Transverse colon (tissue), 4 donors: Measurements from ENCODE around the gene SHMT1. TPM values are rescaled to one million over a fixed set of nuclear protein-coding genes. Genes with fewer than 3 reads are reported as not detected.
A peak's percentile ranks its signal among the peaks of the same experiment; 100 is the strongest.

Experiments used
- DNase-seq: peaks from one replicate; pipeline ENCODE4 v3.0.0-alpha.2; 2019
- H3K27ac ChIP-seq, 4 donors: fragments of 200-600 bp; sonication (generic); 2 replicates each; pipeline ENCODE4 v1.5.1; 2016 to 2018; ENCODE audit warnings: inconsistent platforms in 4 of 4
- H3K27me3 ChIP-seq: fragments of 200-600 bp; sonication (generic); 2 replicates; pipeline ENCODE4 v1.5.1; 2017; ENCODE audit warnings: inconsistent platforms
- H3K36me3 ChIP-seq, 4 donors: fragments of 200-600 bp; sonication (generic); 2 replicates each; pipeline ENCODE4 v1.5.1; 2017 to 2019; ENCODE audit warnings: inconsistent platforms in 4 of 4
- H3K4me1 ChIP-seq, 4 donors: fragments of 200-600 bp; sonication (generic); 2 replicates each; pipeline ENCODE4 v1.5.1; 2017 to 2020; ENCODE audit warnings: inconsistent platforms in 4 of 4
- H3K4me3 ChIP-seq, 4 donors: fragments of 200-600 bp; sonication (generic); 1 replicate in 1 of 4; 2 replicates in 3 of 4; pipeline versions ENCODE4 v1.5.1 to v1.6.1; 2017 to 2019; ENCODE audit warnings: inconsistent platforms in 4 of 4
- H3K9me3 ChIP-seq, 2 donors: fragments of 200-600 bp; sonication (generic); 2 replicates each; pipeline ENCODE4 v1.5.1; 2017 to 2019; ENCODE audit warnings: inconsistent platforms in 2 of 2
- EP300 ChIP-seq: sonication (generic); formaldehyde crosslinking; IDR thresholded peaks from one replicate; pipeline ENCODE4 v1.6.1; 2017; ENCODE audit warnings: antibody characterized with exemption, low read depth
- POLR2A ChIP-seq: fragments of 450-650 bp; IDR thresholded peaks from one replicate; pipeline ENCODE4 v1.6.1; 2016; ENCODE audit warnings: antibody characterized with exemption, mild to moderate bottlenecking, moderate library complexity
- POLR2AphosphoS5 ChIP-seq, 3 donors: sonication (generic); formaldehyde crosslinking; IDR thresholded peaks; one replicate each; pipeline ENCODE4 v1.6.1; 2016; ENCODE audit warnings: antibody characterized with exemption in 3 of 3
- WGBS, 2 donors: methylation state at CpG; one replicate each; pipeline ENCODE4 v1.1.5; 2018; ENCODE audit warnings: low coverage in 1 of 2; 5-methylcytosine and 5-hydroxymethylcytosine counted together
- in situ Hi-C, 4 donors: fragments of 200-750 bp; cut with MboI; loops; one replicate each; pipeline versions ENCODE4 v1.15.0 to v1.15.1; 2017; ENCODE audit warnings: low sequenced_read_pairs in 3 of 4, low pct_ligation_motif_present in 1 of 4, low pct_unique_long_range_greater_than_20kb in 1 of 4
- intact Hi-C: fragments of 100-400 bp; cut with DNase I; formaldehyde crosslinking; loops from one replicate; pipeline ENCODE4 v1.15.1; 2023; ENCODE audit warnings: low total_unique reads
- total RNA-seq, 4 donors: library from RNA; depleted of rRNA; stranded (reverse); fragments of >200 nt; gene quantifications; one replicate each; pipeline ENCODE4 v1.1.0, GENCODE V29; 2016
- TF ChIP-seq, protein P1 (sequence below), 5 experiments: fragments of 200-600 bp in 3 of 5; fragments of 450-650 bp in 2 of 5; sonication (generic) in 3 of 5; IDR thresholded peaks; 1 replicate in 2 of 5; 2 replicates in 3 of 5; pipeline ENCODE4 v1.5.1; 2016 to 2017; ENCODE audit warnings: antibody characterized with exemption in 5 of 5, inconsistent platforms in 3 of 5, mild to moderate bottlenecking in 2 of 5, moderate library complexity in 1 of 5

Gene SHMT1
- total RNA-seq, 4 donors from 2014 or later: 29.2 to 49.4 (median 38.5) TPM

DNA sequence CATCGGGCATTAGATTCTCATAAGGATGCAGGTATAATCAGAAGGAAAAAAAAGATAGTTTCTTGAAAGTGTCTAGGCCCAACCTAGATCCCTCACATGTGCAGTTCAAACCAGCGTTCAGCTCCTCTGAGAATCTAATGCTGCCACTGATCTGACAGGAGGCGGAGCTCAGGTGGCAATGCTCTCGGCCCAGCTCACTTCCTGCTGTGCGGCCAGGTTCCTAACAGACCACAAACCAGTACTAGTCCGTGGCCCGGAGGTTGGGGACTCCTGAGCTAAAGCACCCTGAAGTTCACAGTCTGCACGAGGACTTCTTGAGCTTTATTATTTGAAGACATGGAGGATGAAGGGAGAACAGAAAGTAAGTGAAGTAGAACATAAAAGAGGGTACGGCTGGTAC, 31.5 kb downstream of the SHMT1 start:
- Histone ChIP-seq H3K4me3 (no peak overlapping the region), H3K9me3 (no peaks in the 10 kb centered on the region), H3K27ac (no peak overlapping the region), H3K27me3 (no peaks in the 10 kb centered on the region), H3K36me3 (peaks cover 0 to 23% (median 0%) of the 10 kb centered on the region in 4 donors), H3K4me1 (no peaks in the 10 kb centered on the region)
- TF ChIP-seq EP300: no peak
- TF ChIP-seq POLR2A: no peak
- TF ChIP-seq, protein P1, sequence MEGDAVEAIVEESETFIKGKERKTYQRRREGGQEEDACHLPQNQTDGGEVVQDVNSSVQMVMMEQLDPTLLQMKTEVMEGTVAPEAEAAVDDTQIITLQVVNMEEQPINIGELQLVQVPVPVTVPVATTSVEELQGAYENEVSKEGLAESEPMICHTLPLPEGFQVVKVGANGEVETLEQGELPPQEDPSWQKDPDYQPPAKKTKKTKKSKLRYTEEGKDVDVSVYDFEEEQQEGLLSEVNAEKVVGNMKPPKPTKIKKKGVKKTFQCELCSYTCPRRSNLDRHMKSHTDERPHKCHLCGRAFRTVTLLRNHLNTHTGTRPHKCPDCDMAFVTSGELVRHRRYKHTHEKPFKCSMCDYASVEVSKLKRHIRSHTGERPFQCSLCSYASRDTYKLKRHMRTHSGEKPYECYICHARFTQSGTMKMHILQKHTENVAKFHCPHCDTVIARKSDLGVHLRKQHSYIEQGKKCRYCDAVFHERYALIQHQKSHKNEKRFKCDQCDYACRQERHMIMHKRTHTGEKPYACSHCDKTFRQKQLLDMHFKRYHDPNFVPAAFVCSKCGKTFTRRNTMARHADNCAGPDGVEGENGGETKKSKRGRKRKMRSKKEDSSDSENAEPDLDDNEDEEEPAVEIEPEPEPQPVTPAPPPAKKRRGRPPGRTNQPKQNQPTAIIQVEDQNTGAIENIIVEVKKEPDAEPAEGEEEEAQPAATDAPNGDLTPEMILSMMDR (IDR thresholded peaks at IDR 0.05): no peak
- TF ChIP-seq POLR2AphosphoS5 (IDR thresholded peaks at IDR 0.05): no peak
- WGBS, 2 donors: 74 to 97% methylated on average over 6 to 9 of the region's 9 CpGs
- in situ Hi-C loops (no loop called here), intact Hi-C loops (no loop called here)
- DNase-seq: peak; percentile 19

DNA sequence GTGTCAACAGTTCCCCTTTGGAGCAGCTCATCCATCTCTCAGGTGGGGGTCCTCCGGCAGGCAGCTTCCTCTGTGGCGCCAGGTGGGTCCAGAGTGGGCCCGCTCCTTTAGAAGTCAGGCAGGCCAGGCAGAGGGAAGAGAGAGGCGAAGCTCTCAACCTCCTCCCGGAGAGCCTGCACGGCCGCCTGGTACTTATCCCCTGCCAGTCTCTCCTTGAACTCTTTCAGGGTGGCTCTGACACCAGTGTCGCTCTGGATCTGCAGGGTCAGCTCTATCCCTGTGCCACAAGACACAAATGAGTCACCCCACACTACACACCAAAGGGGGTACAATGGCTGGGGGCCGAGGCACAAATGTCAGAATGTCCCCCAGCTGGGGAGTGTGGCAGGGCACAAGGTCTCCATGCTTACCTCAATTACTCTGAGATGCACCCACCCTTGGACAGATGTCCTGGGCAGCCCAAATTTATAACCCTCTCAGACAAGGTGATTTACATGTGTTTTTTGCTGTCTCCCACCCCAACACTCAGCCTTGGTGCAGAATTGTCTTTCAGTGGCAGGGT, 34.6 kb downstream of the SHMT1 start:
- Histone ChIP-seq H3K4me1 (no peaks in the 10 kb centered on the region), H3K36me3 (peaks cover 0 to 22% (median 0%) of the 10 kb centered on the region in 4 donors), H3K4me3 (no peak overlapping the region), H3K27ac (no peak overlapping the region), H3K27me3 (no peaks in the 10 kb centered on the region), H3K9me3 (no peaks in the 10 kb centered on the region)
- TF ChIP-seq POLR2AphosphoS5 (IDR thresholded peaks at IDR 0.05) (no peak), POLR2A (no peak), EP300 (no peak)
- TF ChIP-seq, protein P1 (IDR thresholded peaks at IDR 0.05): no peak
- DNase-seq: no peak
- 92% methylated on average over 9 of the region's 9 CpGs; no CpG with 5 or more reads in 1 of the 2 donors for WGBS, 2 donors
- intact Hi-C loops (loop anchor here (2.0 kb wide), 1 partner anchor 46 kb away; no protein-coding TSS in a partner anchor), in situ Hi-C loops (no loop called here)

DNA sequence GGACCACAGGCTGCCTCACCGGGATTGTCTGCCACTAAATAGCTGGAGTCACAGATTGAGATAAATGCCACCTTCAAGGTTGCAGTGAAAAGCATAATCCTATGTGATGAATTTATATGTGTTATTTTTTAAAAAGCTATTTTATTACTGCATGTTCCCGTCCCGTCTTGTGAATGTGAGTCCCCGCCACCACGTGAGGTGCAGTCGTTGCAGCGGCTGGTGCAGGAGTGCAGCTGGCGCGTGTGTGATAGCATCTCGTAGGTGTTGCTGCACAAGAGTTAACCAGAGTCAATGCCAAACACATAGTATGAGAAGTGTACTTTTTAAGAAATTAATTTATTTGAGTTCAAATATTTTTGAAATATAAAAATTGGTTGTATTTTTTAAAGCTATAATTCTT, 35.8 kb downstream of the SHMT1 start:
- TF ChIP-seq POLR2A (no peak), POLR2AphosphoS5 (IDR thresholded peaks at IDR 0.05) (no peak), EP300 (no peak)
- TF ChIP-seq, protein P1 (IDR thresholded peaks at IDR 0.05): no peak
- Histone ChIP-seq H3K27me3 (no peaks in the 10 kb centered on the region), H3K9me3 (no peaks in the 10 kb centered on the region), H3K27ac (no peak overlapping the region), H3K4me3 (no peak overlapping the region), H3K36me3 (peaks cover 0 to 34% (median 7%) of the 10 kb centered on the region in 4 donors), H3K4me1 (no peaks in the 10 kb centered on the region)
- intact Hi-C loops: no loop called here
- WGBS, 2 donors: 90 to 94% methylated on average over 10 of the region's 10 CpGs
- no peak for DNase-seq
- in situ Hi-C loops: no loop called here

DNA sequence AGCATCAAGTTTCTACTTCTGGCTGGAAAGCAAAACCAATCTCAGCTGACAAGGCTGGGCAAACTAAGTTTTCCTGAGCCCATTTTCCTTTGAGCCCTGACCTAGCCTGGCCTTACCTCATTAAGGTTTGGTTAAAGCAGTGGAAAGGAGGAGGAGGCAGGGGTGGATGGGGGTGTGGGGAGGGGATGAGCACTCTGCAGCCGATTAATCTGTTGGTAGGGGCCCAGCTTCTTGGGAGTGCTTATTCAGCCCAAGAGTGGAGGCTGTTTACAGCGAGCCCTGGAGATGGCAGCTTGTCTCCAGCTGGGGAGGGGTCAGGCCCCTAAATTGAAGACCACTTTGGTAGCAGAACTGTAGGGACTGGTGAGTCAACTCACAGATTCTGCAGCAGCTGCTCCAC, 36.3 kb downstream of the SHMT1 start:
- WGBS, 2 donors: 70% methylated on average over 2 of the region's 2 CpGs; no CpG with 5 or more reads in 1 of the 2 donors
- in situ Hi-C loops (no loop called here), intact Hi-C loops (no loop called here)
- no peak for DNase-seq
- peaks cover 0 to 35% (median 7%) of the 10 kb centered on the region in 4 donors for H3K36me3 ChIP-seq
- H3K4me3 ChIP-seq: no peak overlapping the region
- no peak for TF ChIP-seq EP300
- no peak for TF ChIP-seq POLR2AphosphoS5 (IDR thresholded peaks at IDR 0.05)
- TF ChIP-seq POLR2A: no peak
- TF ChIP-seq, protein P1 (IDR thresholded peaks at IDR 0.05): no peak
- no peak overlapping the region for H3K27ac ChIP-seq
- no peaks in the 10 kb centered on the region for H3K9me3 ChIP-seq
- H3K4me1 ChIP-seq: no peaks in the 10 kb centered on the region
- no peaks in the 10 kb centered on the region for H3K27me3 ChIP-seq
